Measurements from ENCODE around the gene PI16. TPM values are rescaled to one million over a fixed set of nuclear protein-coding genes. Genes with fewer than 3 reads are reported as not detected.

Gene PI16
- total and polyA plus RNA-seq, 7 donors = 1.2 to 49.1 (median 3.1) TPM

DNA sequence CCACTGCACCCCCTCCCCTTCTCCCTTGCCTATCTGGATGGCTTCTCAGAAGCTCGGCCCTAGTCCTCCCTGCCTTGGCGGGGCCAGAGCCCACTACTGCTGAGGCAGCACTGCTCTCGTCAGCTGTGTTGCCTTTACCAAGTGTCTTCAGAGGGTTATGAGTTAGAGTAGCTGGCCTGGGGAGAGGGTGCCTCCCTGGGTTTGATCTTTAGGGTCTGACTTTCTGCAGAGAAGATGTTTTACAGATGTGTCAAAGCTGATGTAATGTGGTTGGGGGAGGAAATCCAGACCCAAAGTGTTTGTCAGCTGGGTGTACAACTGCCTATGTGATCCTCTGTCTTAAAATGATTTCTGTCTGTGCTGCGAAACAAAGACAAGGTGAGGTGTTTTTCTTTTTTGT lies 30.4 kb upstream of the PI16 start:
- no peaks in the 10 kb centered on the region for H3K9me3 ChIP-seq
- DNase-seq = no peak
- H3K4me1 ChIP-seq = peaks cover 35% of the 10 kb centered on the region
- H3K36me3 ChIP-seq (ENCODE audit: insufficient read depth in 1 of 2, low read depth in 1 of 2) = peaks cover 5 to 73% of the 10 kb centered on the region in 2 donors
- no peak for ATAC-seq
- H3K27ac ChIP-seq = no peak overlapping the region
- H3K27me3 ChIP-seq (ENCODE audit: insufficient read depth in 3 of 3, low read length in 2 of 3) = no peaks in the 10 kb centered on the region
- no peak overlapping the region for H3K4me3 ChIP-seq
- intact Hi-C loops (cut with DNase I) = no loop called here
- TF ChIP-seq, protein P1, sequence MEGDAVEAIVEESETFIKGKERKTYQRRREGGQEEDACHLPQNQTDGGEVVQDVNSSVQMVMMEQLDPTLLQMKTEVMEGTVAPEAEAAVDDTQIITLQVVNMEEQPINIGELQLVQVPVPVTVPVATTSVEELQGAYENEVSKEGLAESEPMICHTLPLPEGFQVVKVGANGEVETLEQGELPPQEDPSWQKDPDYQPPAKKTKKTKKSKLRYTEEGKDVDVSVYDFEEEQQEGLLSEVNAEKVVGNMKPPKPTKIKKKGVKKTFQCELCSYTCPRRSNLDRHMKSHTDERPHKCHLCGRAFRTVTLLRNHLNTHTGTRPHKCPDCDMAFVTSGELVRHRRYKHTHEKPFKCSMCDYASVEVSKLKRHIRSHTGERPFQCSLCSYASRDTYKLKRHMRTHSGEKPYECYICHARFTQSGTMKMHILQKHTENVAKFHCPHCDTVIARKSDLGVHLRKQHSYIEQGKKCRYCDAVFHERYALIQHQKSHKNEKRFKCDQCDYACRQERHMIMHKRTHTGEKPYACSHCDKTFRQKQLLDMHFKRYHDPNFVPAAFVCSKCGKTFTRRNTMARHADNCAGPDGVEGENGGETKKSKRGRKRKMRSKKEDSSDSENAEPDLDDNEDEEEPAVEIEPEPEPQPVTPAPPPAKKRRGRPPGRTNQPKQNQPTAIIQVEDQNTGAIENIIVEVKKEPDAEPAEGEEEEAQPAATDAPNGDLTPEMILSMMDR (IDR thresholded peaks at IDR 0.05) = no peak
- WGBS, 3 donors = 79 to 95% (median 90%) methylated on average over 4 of the region's 4 CpGs

DNA sequence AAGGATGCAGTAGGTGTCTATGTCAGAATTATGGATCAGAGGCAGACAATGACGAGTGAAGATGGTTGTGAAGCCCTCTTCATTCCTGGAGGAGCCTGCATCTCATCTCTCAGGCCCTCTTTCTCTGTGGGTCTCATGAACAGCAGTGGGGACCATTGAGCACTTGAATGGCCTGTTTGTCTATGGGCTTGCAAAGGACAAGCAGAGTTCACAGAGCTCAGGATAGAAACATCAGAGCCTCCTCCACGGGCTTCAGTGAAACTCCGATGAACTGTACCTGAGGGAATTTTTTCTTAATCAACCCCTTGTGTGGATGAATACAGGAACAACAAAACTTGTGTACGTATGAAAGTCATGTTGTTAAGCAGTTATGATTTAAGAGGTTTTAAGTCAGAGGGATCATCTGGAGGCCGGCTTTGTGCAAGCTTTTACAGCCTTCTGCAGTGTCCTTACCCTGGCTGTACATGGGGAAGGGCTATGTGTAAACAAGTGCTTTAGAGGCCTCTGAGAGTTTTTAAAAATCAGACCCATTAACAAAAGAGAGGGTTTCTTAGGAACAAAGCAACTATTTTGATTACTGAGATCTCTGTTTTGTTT lies 29.7 kb upstream of the PI16 start:
- no peak overlapping the region for H3K27ac ChIP-seq
- TF ChIP-seq, protein P1 (IDR thresholded peaks at IDR 0.05) = no peak

DNA sequence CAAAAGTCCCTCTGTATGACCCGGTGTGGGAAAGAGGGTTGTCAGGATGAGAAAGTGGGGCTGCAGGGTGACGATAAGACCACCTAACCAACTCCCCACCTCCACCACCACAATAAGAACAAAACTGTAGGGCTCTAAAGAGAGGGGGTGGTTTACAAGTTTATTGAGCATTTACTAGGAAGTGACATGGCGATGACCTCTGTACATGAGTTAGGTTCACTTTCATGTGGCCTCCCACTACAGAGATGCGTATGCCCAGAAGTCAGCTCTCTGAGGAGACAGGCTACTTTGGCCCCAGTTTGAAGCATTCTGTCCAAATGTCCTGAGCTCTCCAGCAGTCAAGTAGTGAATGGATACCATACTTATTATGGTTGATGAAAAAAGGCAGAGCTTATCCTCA lies 28.7 kb upstream of the PI16 start:
- Histone ChIP-seq H3K27ac (peak overlapping the region; percentile 23), H3K9me3 (no peaks in the 10 kb centered on the region), H3K36me3 (ENCODE audit: insufficient read depth in 1 of 2, low read depth in 1 of 2) (peaks cover 5 to 57% of the 10 kb centered on the region in 2 donors), H3K4me1 (peaks cover 36% of the 10 kb centered on the region), H3K27me3 (ENCODE audit: insufficient read depth in 3 of 3, low read length in 2 of 3) (no peaks in the 10 kb centered on the region), H3K4me3 (no peak overlapping the region)
- WGBS, 3 donors = 93 to 96% (median 95%) methylated on average over 4 of the region's 4 CpGs
- DNase-seq = no peak
- ATAC-seq = no peak
- TF ChIP-seq, protein P1 (IDR thresholded peaks at IDR 0.05) = no peak
- intact Hi-C loops (cut with DNase I) = loop anchor here (5.0 kb wide), 3 partner anchors 39 to 56 kb away; partner anchors contain the start of gene C6orf89 (in 1 of the 2)

More for the DNA sequence above, 29.7 kb upstream of the PI16 start:
- H3K4me1 ChIP-seq = peaks cover 35% of the 10 kb centered on the region
- H3K4me3 ChIP-seq = no peak overlapping the region
- peaks cover 5 to 66% of the 10 kb centered on the region in 2 donors for H3K36me3 ChIP-seq (ENCODE audit: insufficient read depth in 1 of 2, low read depth in 1 of 2)
- H3K27me3 ChIP-seq (ENCODE audit: insufficient read depth in 3 of 3, low read length in 2 of 3) = no peaks in the 10 kb centered on the region
- ATAC-seq = no peak
- intact Hi-C loops (cut with DNase I) = loop anchor here (5.0 kb wide), 3 partner anchors 38 to 57 kb away; partner anchors contain the start of gene C6orf89 (in 1 of the 2)
- WGBS, 3 donors = 83 to 85% (median 84%) methylated on average over 5 of the region's 5 CpGs
- DNase-seq = no peak
- no peaks in the 10 kb centered on the region for H3K9me3 ChIP-seq

DNA sequence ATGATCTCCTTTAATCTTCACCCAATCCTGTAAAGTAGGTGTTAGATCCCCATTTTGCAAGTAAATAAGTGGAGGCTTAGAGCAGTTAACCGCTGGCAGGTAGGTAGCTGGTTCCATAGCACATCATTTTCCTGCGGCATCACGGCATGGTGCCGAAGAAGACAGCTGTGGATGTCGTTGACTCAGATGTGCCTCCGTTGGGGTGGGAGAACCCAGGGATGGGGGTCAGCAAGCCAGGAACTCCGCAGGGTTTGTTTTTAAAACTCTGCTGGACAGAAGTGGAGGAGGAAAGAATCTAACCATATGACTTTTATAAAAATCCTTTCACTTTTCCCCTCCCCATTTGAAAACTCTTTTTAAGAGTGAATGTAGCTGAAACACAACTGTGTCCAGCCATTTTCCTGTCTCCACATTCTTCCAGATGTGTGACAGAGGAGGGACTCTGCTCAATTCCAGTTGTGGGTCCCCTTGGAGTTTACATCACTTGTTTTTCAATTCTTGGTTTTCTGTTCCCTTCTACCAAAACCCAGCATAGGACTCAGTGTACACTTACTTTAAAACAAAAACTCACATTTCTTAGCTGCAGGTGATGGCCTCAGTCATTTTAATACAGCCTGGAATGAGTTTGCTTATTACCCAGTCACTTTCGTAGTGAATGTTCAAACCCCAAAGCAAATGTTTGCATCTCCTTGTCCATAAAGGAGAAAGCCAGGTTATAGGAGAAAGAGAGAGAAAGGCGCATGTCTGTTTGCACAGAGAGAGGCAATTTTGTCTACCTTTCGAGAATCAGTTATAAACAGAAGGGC lies 27.6 kb upstream of the PI16 start:
- H3K27me3 ChIP-seq (ENCODE audit: insufficient read depth in 3 of 3, low read length in 2 of 3) = no peaks in the 10 kb centered on the region
- H3K36me3 ChIP-seq (ENCODE audit: insufficient read depth in 1 of 2, low read depth in 1 of 2) = peaks cover 5 to 46% of the 10 kb centered on the region in 2 donors
- H3K27ac ChIP-seq = peak overlapping the region; percentile 84
- no peak overlapping the region for H3K4me3 ChIP-seq
- intact Hi-C loops (cut with DNase I) = loop anchor here (5.0 kb wide), 3 partner anchors 40 to 55 kb away; partner anchors contain the start of gene C6orf89 (in 1 of the 2)
- no peaks in the 10 kb centered on the region for H3K9me3 ChIP-seq
- ATAC-seq = no peak
- 56 to 68% (median 68%) methylated on average over 10 of the region's 10 CpGs for WGBS, 3 donors
- TF ChIP-seq, protein P1 (IDR thresholded peaks at IDR 0.05) = no peak
- DNase-seq = no peak
- peaks cover 36% of the 10 kb centered on the region for H3K4me1 ChIP-seq

Data from psoas muscle (tissue), 8 donors.